Vagina (tissue), 2 donors: ENCODE data around the gene CHST2. TPM values are rescaled to one million over a fixed set of nuclear protein-coding genes. Genes with fewer than 3 reads are reported as not detected.
"Not testable (repeated sequence)": the region's sequence is repeated elsewhere in the genome, so short reads cannot be mapped to it uniquely, and the experiment has no call there.

Experiments used
- DNase-seq, 2 donors: peaks; one replicate each; pipeline ENCODE4 v3.0.0-alpha.2; 2017; ENCODE audit errors: extremely low spot score in 2 of 2
- H3K27ac ChIP-seq: fragments of 200-600 bp; sonication (generic); one replicate; pipeline ENCODE4 v1.5.1; 2019
- H3K27me3 ChIP-seq: fragments of 200-600 bp; sonication (generic); one replicate; pipeline ENCODE4 v1.5.1; 2019
- H3K36me3 ChIP-seq, 2 donors: fragments of 200-600 bp; sonication (generic); one replicate each; pipeline ENCODE4 v1.5.1; 2017 to 2019
- H3K4me1 ChIP-seq: fragments of 200-600 bp; sonication (generic); one replicate; pipeline ENCODE4 v1.5.1; 2019
- H3K4me3 ChIP-seq, 2 donors: fragments of 200-600 bp; sonication (generic); 1 replicate in 1 of 2; 2 replicates in 1 of 2; pipeline ENCODE4 v1.5.1; 2016 to 2019
- H3K9me3 ChIP-seq: fragments of 200-600 bp; sonication (generic); one replicate; pipeline ENCODE4 v1.5.1; 2019
- CTCF ChIP-seq, 3 experiments: fragments of 450-650 bp in 2 of 3; fragments of 200-600 bp in 1 of 3; sonication (generic) in 1 of 3; IDR thresholded peaks; one replicate each; pipeline ENCODE4 v1.5.1; 2017 to 2019; ENCODE audit warnings: antibody characterized with exemption in 3 of 3, mild to moderate bottlenecking in 2 of 3, moderate library complexity in 2 of 3
- POLR2A ChIP-seq, 2 donors: fragments of 450-650 bp; IDR thresholded peaks; one replicate each; pipeline ENCODE4 v1.6.1; 2017; ENCODE audit warnings: antibody characterized with exemption in 2 of 2, mild to moderate bottlenecking in 2 of 2, moderate library complexity in 2 of 2
- POLR2AphosphoS5 ChIP-seq, 2 donors: sonication (generic); formaldehyde crosslinking; IDR thresholded peaks; one replicate each; pipeline ENCODE4 v1.9.0; 2017; ENCODE audit warnings: antibody characterized with exemption in 2 of 2, mild to moderate bottlenecking in 2 of 2, low read depth in 1 of 2; ENCODE audit not compliant: insufficient read depth in 1 of 2
- intact Hi-C: fragments of 100-400 bp; cut with DNase I; formaldehyde crosslinking; loops from one replicate; pipeline ENCODE4 v1.15.1; 2023
- total RNA-seq: library from RNA; depleted of rRNA; stranded (reverse); fragments of >200 nt; gene quantifications from one replicate; pipeline ENCODE4 v1.2.3, GENCODE V29; 2016

The CHST2 gene
- total RNA-seq, 1 donor from 2014 or later: 12.5 TPM

- Histone ChIP-seq H3K27ac (no peak overlapping the region), H3K9me3 (no peaks in the 10 kb centered on the region), H3K27me3 (no peaks in the 10 kb centered on the region), H3K4me3 (no peak overlapping the region), H3K36me3 (no peaks in the 10 kb centered on the region), H3K4me1 (no peaks in the 10 kb centered on the region)
- no peak for DNase-seq
- intact Hi-C loops: no loop called here
- no peak for TF ChIP-seq POLR2A (IDR thresholded peaks at IDR 0.05)
- TF ChIP-seq POLR2AphosphoS5 (IDR thresholded peaks at IDR 0.05; ENCODE audit: insufficient read depth in 1 of 2, low read depth in 1 of 2): no peak
- TF ChIP-seq CTCF (IDR thresholded peaks at IDR 0.05): no peak
Observed at GRCh38 chr3:143160437-143160836, 40.9 kb downstream of the CHST2 start.

GRCh38 chr3:143163562-143164100, 44.1 kb downstream of the CHST2 start:
- no peak overlapping the region for H3K27ac ChIP-seq
- DNase-seq: no peak
- no peaks in the 10 kb centered on the region for H3K4me1 ChIP-seq
- no peaks in the 10 kb centered on the region for H3K27me3 ChIP-seq
- intact Hi-C loops: no loop called here
- TF ChIP-seq POLR2AphosphoS5 (IDR thresholded peaks at IDR 0.05; ENCODE audit: insufficient read depth in 1 of 2, low read depth in 1 of 2) (no peak), POLR2A (IDR thresholded peaks at IDR 0.05) (no peak), CTCF (IDR thresholded peaks at IDR 0.05) (no peak)
- no peak overlapping the region for H3K4me3 ChIP-seq
- no peaks in the 10 kb centered on the region for H3K36me3 ChIP-seq
- H3K9me3 ChIP-seq: no peaks in the 10 kb centered on the region

GRCh38 chr3:143165211-143165610, 45.6 kb downstream of the CHST2 start:
- no peaks in the 10 kb centered on the region for H3K9me3 ChIP-seq
- H3K27ac ChIP-seq: no peak overlapping the region
- H3K36me3 ChIP-seq: no peaks in the 10 kb centered on the region
- no peak overlapping the region for H3K4me3 ChIP-seq
- H3K4me1 ChIP-seq: no peaks in the 10 kb centered on the region
- intact Hi-C loops: no loop called here
- no peaks in the 10 kb centered on the region for H3K27me3 ChIP-seq
- DNase-seq: no peak
- no peak for TF ChIP-seq CTCF (IDR thresholded peaks at IDR 0.05)
- TF ChIP-seq POLR2A (IDR thresholded peaks at IDR 0.05): no peak
- TF ChIP-seq POLR2AphosphoS5 (IDR thresholded peaks at IDR 0.05; ENCODE audit: insufficient read depth in 1 of 2, low read depth in 1 of 2): no peak

- DNase-seq, intact Hi-C loops, H3K36me3 ChIP-seq, H3K4me3 ChIP-seq, H3K27me3 ChIP-seq, H3K27ac ChIP-seq, H3K9me3 ChIP-seq, H3K4me1 ChIP-seq: not testable (repeated sequence)
Observed at GRCh38 chr3:143165612-143166285, 46.2 kb downstream of the CHST2 start.

- Histone ChIP-seq H3K4me3 (no peak overlapping the region), H3K27me3 (no peaks in the 10 kb centered on the region), H3K9me3 (no peaks in the 10 kb centered on the region), H3K27ac (no peak overlapping the region), H3K36me3 (no peaks in the 10 kb centered on the region), H3K4me1 (peaks cover 8% of the 10 kb centered on the region)
- intact Hi-C loops: no loop called here
- TF ChIP-seq POLR2A (IDR thresholded peaks at IDR 0.05): no peak
- no peak for TF ChIP-seq POLR2AphosphoS5 (IDR thresholded peaks at IDR 0.05; ENCODE audit: insufficient read depth in 1 of 2, low read depth in 1 of 2)
- TF ChIP-seq CTCF (IDR thresholded peaks at IDR 0.05): no peak
- no peak for DNase-seq
Observed at GRCh38 chr3:143166376-143166775, 46.8 kb downstream of the CHST2 start.
